Heart right ventricle (tissue), 16 donors: Measurements from ENCODE around the gene RPGRIP1L. TPM values are rescaled to one million over a fixed set of nuclear protein-coding genes. Genes with fewer than 3 reads are reported as not detected.

Experiments used
- ATAC-seq, 8 donors: fragments of 200-7000 bp; cut with Tn5 transposase; one replicate each; pipeline ENCODE4 v1.9.1; 2020; ENCODE audit warnings: mild to moderate bottlenecking in 8 of 8, moderate library complexity in 8 of 8, moderate number of reproducible peaks in 1 of 8
- DNase-seq, 2 donors: peaks; one replicate each; pipeline ENCODE4 v3.0.0-alpha.2; 2020
- H3K27ac ChIP-seq, 10 donors: fragments of 200-600 bp; sonication (generic) in 2 of 10; one replicate each; pipeline versions ENCODE4 v1.5.0 to v1.8.0; 2020 to 2022; ENCODE audit warnings: mild to moderate bottlenecking in 3 of 10
- H3K27me3 ChIP-seq, 7 donors: fragments of 200-600 bp; one replicate each; pipeline ENCODE4 v1.8.0; 2021 to 2022; ENCODE audit warnings: mild to moderate bottlenecking in 2 of 7
- H3K36me3 ChIP-seq, 9 donors: fragments of 200-600 bp; sonication (generic) in 1 of 9; one replicate each; pipeline versions ENCODE4 v1.5.0 to v1.8.0; 2020 to 2022; ENCODE audit warnings: mild to moderate bottlenecking in 2 of 9
- H3K4me1 ChIP-seq, 9 donors: fragments of 200-600 bp; sonication (generic) in 1 of 9; one replicate each; pipeline versions ENCODE4 v1.5.0 to v1.8.0; 2020 to 2022; ENCODE audit warnings: mild to moderate bottlenecking in 4 of 9
- H3K4me3 ChIP-seq, 10 donors: fragments of 200-600 bp; sonication (generic) in 2 of 10; one replicate each; pipeline versions ENCODE4 v1.5.0 to v1.8.0; 2020 to 2022; ENCODE audit warnings: mild to moderate bottlenecking in 7 of 10, moderate library complexity in 2 of 10
- H3K9me3 ChIP-seq, 11 donors: fragments of 200-600 bp in 10 of 11; sonication (generic) in 2 of 11; one replicate each; pipeline versions ENCODE4 v1.5.0 to v1.8.0; 2013 to 2022; ENCODE audit warnings: mild to moderate bottlenecking in 2 of 11, control low read depth in 1 of 11, moderate library complexity in 1 of 11
- WGBS, 2 donors: extraction: QIAGEN DNeasy Blood & Tissue Kit; methylation state at CpG; one replicate each; pipeline ENCODE4 v1.1.7; 2013; ENCODE audit warnings: inconsistent platforms in 1 of 2; 5-methylcytosine and 5-hydroxymethylcytosine counted together
- intact Hi-C, 10 donors: fragments of 100-400 bp; cut with DNase I; formaldehyde crosslinking; loops; one replicate each; pipeline versions ENCODE4 v1.11.1 to v1.14.2; 2022
- polyA plus RNA-seq, 2 donors: library from polyadenylated mRNA; stranded (reverse); fragments of 200-250 nt; gene quantifications; one replicate each; pipeline ENCODE4 v1.2.3, GENCODE V29; 2013
- total RNA-seq, 10 donors: library from RNA; stranded (reverse); fragmentation: NEBNext Ultra II Directional in 3 of 10; extraction: Animal tissue kit (Norgen Biotek cat#: 25700) in 3 of 10; gene quantifications; one replicate each; pipeline versions ENCODE4 v1.2.1 to v1.2.4, GENCODE V29; 2021 to 2023
- TF ChIP-seq, protein P1 (sequence below), 9 donors: fragments of 200-600 bp; sonication (generic) in 2 of 9; IDR thresholded peaks; one replicate each; pipeline versions ENCODE4 v1.5.0 to v1.8.0; 2021 to 2022; ENCODE audit warnings: antibody characterized with exemption in 9 of 9, mild to moderate bottlenecking in 5 of 9, moderate library complexity in 1 of 9
- donor health status: Arrhythmogenic right ventricular cardiomyopathy.
- donor health status: ischemic (EF 13 %, LVEDD 7.1; RV severe dilation, severe dysfunction).
- donor health status: healthy with polysubstance abuse.
- donor health status: DM: no; HTN: yes; CAD: no.
- donor health status: DM: no; HTN: no; CAD: no.
- donor health status: ischemic (EF 25% LVEDD 6.9; RV normal size, moderate dysfunction).
- donor health status: ischemic (EF 25% LVEDD 5.7; RV mildly dilated, moderate dysfunction).
- donor health status: healthy.
- donor health status: DM: yes; HTN: yes; CAD: no.
- donor health status: Ischemic cardiomyopathy.
- donor health status: ischemic (EF 35%, LVEDD 5.7; RV mildly dilated, moderate dysfunction).
- donor health status: nonischemic (EF 11% LVEDD 7.7; RV severe dilation, severe dysfunction).
- donor health status: DM: yes; HTN: yes; CAD: no.
- donor health status: PGD.
- donor health status: ischemic (EF 29% LVEDD 5.4; RV normal size, mild dysfunction).
- donor health status: nonischemic (EF 23%, LVEDD 6.1; RV moderate dilation, normal function).

The RPGRIP1L gene
- total and polyA plus RNA-seq, 12 donors: 0.96 to 3.7 (median 2.4) TPM

GRCh38 chr16:53556521-53556920, 147.1 kb downstream of the RPGRIP1L start:
- Histone ChIP-seq H3K27ac (no peak overlapping the region), H3K36me3 (no peaks in the 10 kb centered on the region), H3K9me3 (no peaks in the 10 kb centered on the region), H3K4me1 (peaks cover 0 to 8% (median 0%) of the 10 kb centered on the region in 9 donors), H3K27me3 (peaks cover 0 to 7% (median 0%) of the 10 kb centered on the region in 7 donors), H3K4me3 (no peak overlapping the region)
- 93 to 95% methylated on average over 8 of the region's 8 CpGs for WGBS, 2 donors
- intact Hi-C loops: loop anchor here in 1 of 10 donors (10.0 kb wide), 1 partner anchor 1698 kb away; no protein-coding TSS in a partner anchor
- TF ChIP-seq, protein P1, sequence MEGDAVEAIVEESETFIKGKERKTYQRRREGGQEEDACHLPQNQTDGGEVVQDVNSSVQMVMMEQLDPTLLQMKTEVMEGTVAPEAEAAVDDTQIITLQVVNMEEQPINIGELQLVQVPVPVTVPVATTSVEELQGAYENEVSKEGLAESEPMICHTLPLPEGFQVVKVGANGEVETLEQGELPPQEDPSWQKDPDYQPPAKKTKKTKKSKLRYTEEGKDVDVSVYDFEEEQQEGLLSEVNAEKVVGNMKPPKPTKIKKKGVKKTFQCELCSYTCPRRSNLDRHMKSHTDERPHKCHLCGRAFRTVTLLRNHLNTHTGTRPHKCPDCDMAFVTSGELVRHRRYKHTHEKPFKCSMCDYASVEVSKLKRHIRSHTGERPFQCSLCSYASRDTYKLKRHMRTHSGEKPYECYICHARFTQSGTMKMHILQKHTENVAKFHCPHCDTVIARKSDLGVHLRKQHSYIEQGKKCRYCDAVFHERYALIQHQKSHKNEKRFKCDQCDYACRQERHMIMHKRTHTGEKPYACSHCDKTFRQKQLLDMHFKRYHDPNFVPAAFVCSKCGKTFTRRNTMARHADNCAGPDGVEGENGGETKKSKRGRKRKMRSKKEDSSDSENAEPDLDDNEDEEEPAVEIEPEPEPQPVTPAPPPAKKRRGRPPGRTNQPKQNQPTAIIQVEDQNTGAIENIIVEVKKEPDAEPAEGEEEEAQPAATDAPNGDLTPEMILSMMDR (IDR thresholded peaks at IDR 0.05): no peak
- DNase-seq (no peak), ATAC-seq (no peak)

GRCh38 chr16:53549970-53550690, 153.5 kb downstream of the RPGRIP1L start:
- Histone ChIP-seq H3K36me3 (no peaks in the 10 kb centered on the region), H3K27ac (no peak overlapping the region), H3K9me3 (no peaks in the 10 kb centered on the region), H3K4me3 (peak overlapping the region in 1 of 10 donors; percentile 17), H3K27me3 (peaks cover 0 to 23% (median 0%) of the 10 kb centered on the region in 7 donors), H3K4me1 (peaks cover 0 to 10% (median 7%) of the 10 kb centered on the region in 9 donors)
- peak; percentile 73 to 95 (median 90) for ATAC-seq
- peak in 1 of 2 donors; percentile 54 for DNase-seq
- WGBS, 2 donors: 20% methylated on average over 18 of the region's 18 CpGs
- TF ChIP-seq, protein P1 (IDR thresholded peaks at IDR 0.05): peak in 8 of 9 donors; percentile 22 to 88 (median 72)
- intact Hi-C loops: loop anchor here in 1 of 10 donors (10.0 kb wide), 1 partner anchor 1705 kb away; no protein-coding TSS in a partner anchor

Other genes with a start within 250 kb of the RPGRIP1L start
- 100 to 1,000 TPM in 1 of 10 donors, 10 to 100 TPM in 9; 61.4 to 105 (median 75.6) TPM for gene AKTIP, start 200.7 kb downstream of the RPGRIP1L start, total RNA-seq
- 10 to 100 TPM; 33.4 to 48.7 TPM for gene AKTIP, start 200.7 kb downstream of the RPGRIP1L start, polyA plus RNA-seq
- gene FTO, start 297 bp upstream of the RPGRIP1L start, total RNA-seq: 100 to 1,000 TPM in 2 of 10 donors, 10 to 100 TPM in 8; 77.7 to 103 (median 90.7) TPM
- gene FTO, start 297 bp upstream of the RPGRIP1L start, polyA plus RNA-seq: 10 to 100 TPM in 1 of 2 donors, 1 to 10 TPM in 1; 8.5 to 21.3 TPM